GM12892 (cell line): Measurements from ENCODE around the gene AKAP8L.
"Not testable (repeated sequence)": the region's sequence is repeated elsewhere in the genome, so short reads cannot be mapped to it uniquely, and the experiment has no call there.

Experiments
- DNase-seq: peaks from one replicate; pipeline ENCODE4 v3.0.0; 2011; ENCODE audit not compliant: insufficient read length
- FAIRE-seq: peaks from 2 replicates; lab custom pipeline; 2011; peaks lifted over from hg19 to GRCh38; lab: Jason Lieb, UNC
- POLR2A ChIP-seq: IDR thresholded peaks from 2 replicates; pipeline ENCODE4 v1.6.1; 2011; ENCODE audit warnings: low read depth, low read length, control low read depth
- POLR2AphosphoS5 ChIP-seq: IDR thresholded peaks from 2 replicates; pipeline ENCODE4 v1.6.1; 2011; ENCODE audit warnings: low read depth, low read length, control low read depth
- TAF1 ChIP-seq: IDR thresholded peaks from 2 replicates; pipeline ENCODE4 v1.6.1; 2011; ENCODE audit warnings: low read depth, mild to moderate bottlenecking, control low read depth, low read length, borderline replicate concordance

AKAP8L gene

GRCh38 chr19:15365264-15365663, 53.5 kb downstream of the AKAP8L start:
- TF ChIP-seq TAF1 (no peak), POLR2A (no peak), POLR2AphosphoS5 (no peak)
- FAIRE-seq = no peak
- no peak for DNase-seq

GRCh38 chr19:15363791-15364190, 55.0 kb downstream of the AKAP8L start:
- FAIRE-seq = not testable (repeated sequence)

DNA sequence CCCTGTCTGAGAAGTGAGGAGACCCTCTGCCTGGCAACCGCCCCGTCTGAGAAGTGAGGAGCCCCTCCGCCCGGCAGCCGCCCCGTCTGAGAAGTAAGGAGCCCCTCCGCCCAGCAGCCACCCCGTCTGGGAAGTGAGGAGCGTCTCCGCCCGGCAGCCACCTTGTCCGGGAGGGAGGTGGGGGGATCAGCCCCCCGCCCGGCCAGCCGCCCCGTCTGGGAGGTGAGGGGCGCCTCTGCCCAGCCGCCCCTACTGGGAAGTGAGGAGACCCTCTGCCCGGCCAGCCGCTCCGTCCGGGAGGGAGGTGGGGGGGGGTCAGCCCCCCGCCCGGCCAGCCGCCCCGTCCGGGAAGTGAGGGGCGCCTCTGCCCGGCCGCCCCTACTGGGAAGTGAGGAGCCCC, 55.7 kb downstream of the AKAP8L start:
- not testable (repeated sequence) for FAIRE-seq

More at GRCh38 chr19:15363791-15364190, 55.0 kb downstream of the AKAP8L start:
- not testable (repeated sequence) for DNase-seq

DNA sequence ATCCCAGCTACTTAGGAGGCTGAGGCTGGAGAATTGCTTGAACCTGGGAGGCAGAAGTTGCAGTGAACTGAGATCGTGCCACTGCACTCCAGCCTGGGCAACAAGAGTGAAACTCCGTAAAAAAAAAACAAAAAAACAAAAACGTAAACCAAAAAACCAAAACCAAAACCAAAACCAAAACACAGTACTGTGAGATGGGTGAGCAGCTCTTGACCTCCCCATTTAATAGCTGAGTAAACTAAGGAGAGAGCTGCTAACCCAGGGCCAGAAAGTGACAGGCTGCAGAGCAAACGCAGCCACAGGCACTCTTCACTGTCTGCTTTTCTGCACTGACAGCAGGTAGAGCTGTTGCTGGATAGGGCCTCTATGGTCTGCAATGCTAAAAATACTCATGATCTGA, 58.8 kb downstream of the AKAP8L start:
- 0 out of 2 replicates have a peak, but pooled peaks have one; percentile 19 for TF ChIP-seq POLR2AphosphoS5
- not testable (repeated sequence) for FAIRE-seq, DNase-seq

More for the DNA sequence above, 55.7 kb downstream of the AKAP8L start:
- DNase-seq = not testable (repeated sequence)

- FAIRE-seq (no peak), DNase-seq (no peak)
- no peak for TF ChIP-seq TAF1
- TF ChIP-seq POLR2AphosphoS5 = no peak
- TF ChIP-seq POLR2A = no peak
These were observed 59.9 kb downstream of the AKAP8L start for GRCh38 chr19:15358918-15359317.

GRCh38 chr19:15357906-15358305, 60.9 kb downstream of the AKAP8L start:
- DNase-seq = no peak
- FAIRE-seq = no peak
- TF ChIP-seq POLR2AphosphoS5 (no peak), POLR2A (no peak), TAF1 (no peak)

DNA sequence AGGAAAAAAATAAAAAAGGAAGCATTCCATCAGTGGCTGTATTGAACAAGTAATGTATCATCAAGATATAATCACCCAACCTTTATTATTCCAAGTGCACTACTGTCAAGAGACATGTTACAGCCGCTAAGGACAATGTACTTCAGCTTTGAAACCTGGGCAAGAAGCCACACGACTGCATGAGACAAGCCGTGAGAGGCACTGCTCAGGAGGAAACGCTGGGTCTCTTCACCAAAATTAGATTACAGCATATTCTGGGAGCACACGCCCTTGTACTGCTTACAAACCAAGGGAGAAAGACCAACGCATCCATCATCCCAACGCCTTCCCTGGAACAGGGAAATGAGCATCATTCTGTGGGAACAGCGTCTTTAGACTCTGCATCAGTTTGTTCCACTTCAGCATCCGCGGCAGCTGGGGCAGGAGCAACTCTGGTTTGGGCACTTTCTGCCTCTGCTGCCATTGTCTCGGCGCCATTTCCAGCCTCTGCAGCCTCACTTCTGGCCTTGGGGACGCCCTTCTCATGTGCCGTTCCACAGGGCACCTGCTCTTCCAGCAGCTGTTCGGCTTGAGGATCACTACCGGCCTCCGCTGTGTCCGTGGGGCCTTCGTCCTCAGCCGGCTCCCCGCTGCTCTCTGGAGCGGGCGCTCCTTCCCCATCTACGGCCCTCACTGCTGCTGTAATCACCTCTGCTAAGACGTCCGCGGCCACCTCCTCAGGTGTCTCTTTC, 64.1 kb downstream of the AKAP8L start:
- TF ChIP-seq TAF1 (no peak), POLR2AphosphoS5 (0 out of 2 replicates have a peak, but pooled peaks have one; percentile 46), POLR2A (no peak)
- FAIRE-seq (no peak), DNase-seq (no peak)

DNA sequence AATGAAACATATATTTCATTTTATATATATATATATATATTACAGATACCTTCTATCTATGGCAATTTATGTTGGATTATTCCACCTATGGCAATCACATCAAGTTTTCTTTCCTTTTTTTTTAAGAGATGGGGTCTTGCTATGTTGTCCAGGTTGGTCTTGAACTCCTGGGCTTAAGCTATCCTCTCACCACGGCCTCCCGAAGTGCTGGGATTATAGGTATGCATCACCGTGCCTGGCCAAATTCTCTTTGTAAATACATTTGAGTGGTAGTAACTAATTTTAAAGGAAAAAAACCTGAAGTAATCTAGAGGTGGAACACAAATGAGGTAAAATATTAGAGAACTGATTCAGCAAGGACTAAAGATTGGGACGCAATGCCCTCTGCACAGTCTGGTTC, 64.9 kb downstream of the AKAP8L start:
- DNase-seq = no peak
- TF ChIP-seq TAF1 (no peak), POLR2AphosphoS5 (no peak), POLR2A (no peak)
- no peak for FAIRE-seq

DNA sequence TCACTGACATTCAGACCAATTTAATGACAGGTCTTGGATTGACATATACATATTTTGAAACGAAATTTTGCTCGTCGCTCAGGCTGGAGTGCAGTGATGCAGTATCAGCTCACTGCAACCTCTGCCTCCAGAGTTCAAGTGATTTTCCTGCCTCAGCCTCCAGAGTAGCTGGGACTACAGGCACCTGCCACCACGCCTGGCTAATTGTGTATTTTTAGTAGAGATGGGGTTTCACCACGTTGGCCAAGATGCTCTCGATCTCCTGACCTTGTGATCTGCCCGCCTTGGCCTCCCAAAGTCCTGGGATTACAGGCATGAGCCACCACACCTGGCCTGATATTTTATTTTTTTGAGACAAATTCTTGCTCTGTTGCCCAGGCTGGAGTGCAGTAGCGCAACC, 66.3 kb downstream of the AKAP8L start:
- not testable (repeated sequence) for DNase-seq, FAIRE-seq

- not testable (repeated sequence) for FAIRE-seq, DNase-seq
These were observed 77.5 kb downstream of the AKAP8L start for GRCh38 chr19:15341328-15341727.

- no peak for TF ChIP-seq POLR2A
- no peak for TF ChIP-seq TAF1
- TF ChIP-seq POLR2AphosphoS5 = no peak
- DNase-seq (no peak), FAIRE-seq (no peak)
These were observed 78.7 kb downstream of the AKAP8L start for GRCh38 chr19:15340086-15340485.

DNA sequence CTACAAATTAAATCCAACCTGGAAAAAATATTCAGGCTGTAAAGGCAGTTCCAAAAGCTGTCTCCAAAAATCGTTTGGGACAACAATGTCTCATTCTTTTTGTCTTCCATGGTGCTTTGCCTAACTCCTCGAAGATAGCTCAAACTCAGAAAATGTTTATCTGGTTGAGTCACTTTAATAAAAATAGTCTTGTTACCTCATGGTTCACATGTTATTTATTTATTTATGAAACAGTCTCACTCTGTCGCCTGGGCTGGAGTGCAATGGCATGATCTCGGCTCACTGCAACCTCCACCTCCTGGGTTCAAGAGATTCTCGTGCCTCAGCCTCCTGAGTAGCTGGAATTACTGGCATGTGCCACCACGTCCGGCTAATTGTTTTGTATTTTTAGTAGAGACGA, 81.6 kb downstream of the AKAP8L start:
- TF ChIP-seq TAF1 (no peak), POLR2AphosphoS5 (no peak), POLR2A (no peak)
- no peak for FAIRE-seq
- no peak for DNase-seq

- FAIRE-seq, DNase-seq: not testable (repeated sequence)
These were observed 82.8 kb downstream of the AKAP8L start for GRCh38 chr19:15335992-15336391.
